ENCODE results near the gene LINGO4. TPM values are rescaled to one million over a fixed set of nuclear protein-coding genes. Genes with fewer than 3 reads are reported as not detected.

LINGO4 gene
- polyA plus RNA-seq, 1 donor (not counting 4 experiments of a cell fraction or from before 2014, with no cell fraction given): not detected

DNA sequence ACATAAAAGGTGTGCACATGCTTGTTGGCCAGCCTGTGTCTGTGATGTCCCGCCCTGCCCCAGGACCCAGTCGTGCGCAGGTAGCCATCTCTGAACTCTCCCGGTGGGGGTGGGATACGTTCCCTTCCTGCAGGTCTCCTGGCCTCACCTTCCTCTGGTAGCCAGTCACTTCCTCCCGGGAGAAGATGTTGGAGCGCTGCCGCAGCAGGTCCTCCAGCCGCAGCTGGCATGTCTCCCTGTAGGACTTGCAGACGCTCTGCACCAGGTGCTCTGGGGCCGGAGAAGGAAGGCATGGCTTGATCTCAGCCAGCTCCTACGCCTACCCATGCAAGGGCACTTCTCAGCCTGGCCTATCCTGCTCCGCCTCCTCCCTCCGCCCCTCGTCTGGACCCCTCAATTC, 9.2 kb upstream of the LINGO4 start:
- H3K4me2 ChIP-seq (ENCODE audit: control insufficient read depth, extremely low read depth, insufficient read depth, low read depth, low read length): no peak overlapping the region
- H2AFZ ChIP-seq (ENCODE audit: control insufficient read depth, low read length): no peak overlapping the region
- FAIRE-seq (no peak), DNase-seq (ENCODE audit: low read depth, low spot score) (no peak)
- H3K36me3 ChIP-seq (ENCODE audit: control insufficient read depth in 2 of 2, extremely low read depth in 1 of 2, insufficient read depth in 2 of 2, low read length in 2 of 2): no peaks in the 10 kb centered on the region
- H4K20me1 ChIP-seq (ENCODE audit: control insufficient read depth, extremely low read depth, insufficient read depth, low read length): no peaks in the 10 kb centered on the region
- peaks cover 4% of the 10 kb centered on the region for H3K27me3 ChIP-seq (ENCODE audit: control insufficient read depth, extremely low read depth, insufficient read depth, low read length)
- no peak overlapping the region for H3K27ac ChIP-seq (ENCODE audit: control insufficient read depth, insufficient read depth, low read length)
- dilution Hi-C loops (cut with MboI; ENCODE audit: extremely low pct_ligation_motif_present, low sequenced_read_pairs): no loop called here
- H3K4me3 ChIP-seq (ENCODE audit: control insufficient read depth in 2 of 3, extremely low read depth in 1 of 3, insufficient read depth in 2 of 3, low read depth in 1 of 3, low read length in 3 of 3): no peak overlapping the region
- no peaks in the 10 kb centered on the region for H3K79me2 ChIP-seq (ENCODE audit: control insufficient read depth, insufficient read depth, low read length)
- TF ChIP-seq, protein P1, sequence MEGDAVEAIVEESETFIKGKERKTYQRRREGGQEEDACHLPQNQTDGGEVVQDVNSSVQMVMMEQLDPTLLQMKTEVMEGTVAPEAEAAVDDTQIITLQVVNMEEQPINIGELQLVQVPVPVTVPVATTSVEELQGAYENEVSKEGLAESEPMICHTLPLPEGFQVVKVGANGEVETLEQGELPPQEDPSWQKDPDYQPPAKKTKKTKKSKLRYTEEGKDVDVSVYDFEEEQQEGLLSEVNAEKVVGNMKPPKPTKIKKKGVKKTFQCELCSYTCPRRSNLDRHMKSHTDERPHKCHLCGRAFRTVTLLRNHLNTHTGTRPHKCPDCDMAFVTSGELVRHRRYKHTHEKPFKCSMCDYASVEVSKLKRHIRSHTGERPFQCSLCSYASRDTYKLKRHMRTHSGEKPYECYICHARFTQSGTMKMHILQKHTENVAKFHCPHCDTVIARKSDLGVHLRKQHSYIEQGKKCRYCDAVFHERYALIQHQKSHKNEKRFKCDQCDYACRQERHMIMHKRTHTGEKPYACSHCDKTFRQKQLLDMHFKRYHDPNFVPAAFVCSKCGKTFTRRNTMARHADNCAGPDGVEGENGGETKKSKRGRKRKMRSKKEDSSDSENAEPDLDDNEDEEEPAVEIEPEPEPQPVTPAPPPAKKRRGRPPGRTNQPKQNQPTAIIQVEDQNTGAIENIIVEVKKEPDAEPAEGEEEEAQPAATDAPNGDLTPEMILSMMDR (optimal IDR thresholded peaks at IDR 0.05 in 1 of 3, IDR thresholded peaks at IDR 0.05 in 1 of 3, conservative IDR thresholded peaks at IDR 0.05 in 1 of 3; ENCODE audit: extremely low read depth in 1 of 3, insufficient read depth in 2 of 3, low read length in 3 of 3): no peak
- no peak for TF ChIP-seq EZH2 (IDR thresholded peaks at IDR 0.05; ENCODE audit: low read length)
- no peak overlapping the region for H3K9ac ChIP-seq (ENCODE audit: control insufficient read depth, extremely low read depth, insufficient read depth, low read length)
- H3K4me1 ChIP-seq (ENCODE audit: control insufficient read depth, extremely low read depth, insufficient read depth, low read length): peaks cover 8% of the 10 kb centered on the region
- H3K9me3 ChIP-seq (ENCODE audit: control insufficient read depth, low read depth, low read length): no peaks in the 10 kb centered on the region
- H3K9me1 ChIP-seq (ENCODE audit: control insufficient read depth, extremely low read depth, insufficient read depth, low read length): no peaks in the 10 kb centered on the region

DNA sequence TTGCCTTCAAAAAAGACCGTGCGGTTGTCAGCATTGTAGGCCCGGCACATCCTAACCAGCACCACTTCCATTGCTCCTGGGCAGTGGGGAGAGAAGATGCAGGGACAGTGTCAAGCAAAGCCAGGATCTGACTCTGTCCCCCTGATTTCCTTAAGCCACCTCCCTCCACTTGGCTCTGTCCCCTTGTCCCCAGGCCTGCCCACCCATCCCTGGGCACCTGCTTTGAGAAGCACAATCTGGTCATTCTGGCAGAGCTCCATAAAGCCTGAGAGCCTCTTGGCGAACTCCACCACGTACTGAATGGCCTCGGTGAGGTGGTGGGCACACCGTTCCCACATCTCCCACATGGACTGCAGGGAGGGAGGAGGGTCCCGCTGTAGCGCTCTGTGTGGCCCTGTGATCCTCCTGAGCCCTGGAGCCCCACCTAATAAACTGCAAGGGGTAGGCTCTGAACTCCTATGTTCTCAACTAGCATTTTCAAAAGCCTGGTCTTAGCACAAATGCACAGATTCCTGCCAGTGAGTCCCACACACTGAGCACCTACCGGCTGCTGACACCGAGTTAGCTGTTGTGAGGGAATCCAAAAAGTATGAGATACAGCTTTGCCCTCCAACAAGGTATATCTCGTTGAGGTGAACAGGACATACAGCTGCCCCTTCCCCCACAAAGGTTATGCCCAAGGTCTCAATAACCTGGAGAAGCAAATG, 8.2 kb upstream of the LINGO4 start:
- H3K36me3 ChIP-seq (ENCODE audit: control insufficient read depth in 2 of 2, extremely low read depth in 1 of 2, insufficient read depth in 2 of 2, low read length in 2 of 2): no peaks in the 10 kb centered on the region
- dilution Hi-C loops (cut with MboI; ENCODE audit: extremely low pct_ligation_motif_present, low sequenced_read_pairs): no loop called here

More for the DNA sequence above, 8.2 kb upstream of the LINGO4 start:
- FAIRE-seq (no peak), DNase-seq (ENCODE audit: low read depth, low spot score) (no peak)
- no peak for TF ChIP-seq EZH2 (IDR thresholded peaks at IDR 0.05; ENCODE audit: low read length)
- TF ChIP-seq, protein P1 (optimal IDR thresholded peaks at IDR 0.05 in 1 of 3, IDR thresholded peaks at IDR 0.05 in 1 of 3, conservative IDR thresholded peaks at IDR 0.05 in 1 of 3; ENCODE audit: extremely low read depth in 1 of 3, insufficient read depth in 2 of 3, low read length in 3 of 3): no peak
- Histone ChIP-seq H3K27ac (ENCODE audit: control insufficient read depth, insufficient read depth, low read length) (no peak overlapping the region), H3K4me2 (ENCODE audit: control insufficient read depth, extremely low read depth, insufficient read depth, low read depth, low read length) (no peak overlapping the region), H3K9me3 (ENCODE audit: control insufficient read depth, low read depth, low read length) (no peaks in the 10 kb centered on the region), H3K79me2 (ENCODE audit: control insufficient read depth, insufficient read depth, low read length) (no peaks in the 10 kb centered on the region), H3K27me3 (ENCODE audit: control insufficient read depth, extremely low read depth, insufficient read depth, low read length) (peaks cover 6% of the 10 kb centered on the region), H3K4me3 (ENCODE audit: control insufficient read depth in 2 of 3, extremely low read depth in 1 of 3, insufficient read depth in 2 of 3, low read depth in 1 of 3, low read length in 3 of 3) (no peak overlapping the region), H4K20me1 (ENCODE audit: control insufficient read depth, extremely low read depth, insufficient read depth, low read length) (no peaks in the 10 kb centered on the region), H3K9ac (ENCODE audit: control insufficient read depth, extremely low read depth, insufficient read depth, low read length) (no peak overlapping the region), H3K9me1 (ENCODE audit: control insufficient read depth, extremely low read depth, insufficient read depth, low read length) (no peaks in the 10 kb centered on the region), H2AFZ (ENCODE audit: control insufficient read depth, low read length) (no peak overlapping the region), H3K4me1 (ENCODE audit: control insufficient read depth, extremely low read depth, insufficient read depth, low read length) (peaks cover 8% of the 10 kb centered on the region)

Measured in keratinocyte (primary cell).